ENCODE data around the gene HPS1.
A peak's percentile ranks its signal among the peaks of the same experiment; 100 is the strongest.

The HPS1 gene

DNA sequence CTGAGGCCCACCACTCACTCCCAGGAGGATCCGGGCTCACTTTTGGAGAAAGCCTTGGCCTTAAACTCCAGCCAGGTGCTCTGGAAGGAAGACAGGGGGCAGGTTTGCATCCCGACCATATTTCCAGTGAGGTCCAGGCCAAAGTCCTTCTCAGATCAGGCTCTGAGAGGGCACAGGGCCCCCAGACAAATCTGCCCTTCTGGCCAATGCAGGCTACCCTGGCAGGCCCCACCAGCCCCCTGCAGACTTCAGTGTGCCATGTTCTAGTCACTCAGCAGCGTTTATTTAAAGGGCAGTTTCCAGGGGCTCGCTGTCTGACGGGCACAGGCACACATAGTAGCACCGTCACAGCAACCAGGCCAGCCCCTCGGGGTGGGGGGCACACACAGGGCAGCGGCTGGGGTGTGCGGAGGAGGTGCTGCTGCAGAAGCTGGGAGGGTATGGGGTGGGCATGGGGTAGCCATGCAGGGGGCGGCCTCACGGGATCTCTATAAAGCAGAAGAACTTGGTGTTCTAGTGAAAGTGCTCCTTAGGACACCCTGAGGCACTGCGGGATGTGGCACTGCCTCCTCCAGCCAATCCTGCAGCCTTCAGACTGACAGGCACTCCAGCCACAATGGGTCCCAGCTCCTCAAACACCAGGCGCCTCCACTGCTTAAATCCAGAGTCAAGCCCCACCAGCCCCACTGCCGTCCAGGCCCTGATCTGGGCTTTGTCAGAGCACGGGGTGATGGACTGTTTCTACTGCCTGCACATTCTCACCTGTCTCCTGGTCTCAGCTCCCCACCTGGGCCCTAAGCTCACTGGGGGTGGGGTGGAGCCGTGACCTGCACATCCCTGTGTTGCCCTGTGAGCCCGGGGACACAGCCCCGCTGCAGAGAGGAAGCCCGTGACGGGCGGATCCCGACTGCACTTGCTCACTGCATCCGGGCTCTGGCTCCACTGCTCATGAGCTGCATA is 22.2 kb downstream of the HPS1 start:
- Histone ChIP-seq H4K91ac (ENCODE audit: low read depth, low read length, poor library complexity) (no peak overlapping the region), H3K9ac (ENCODE audit: low read depth, low read length, poor library complexity) (no peak overlapping the region), H2BK120ac (ENCODE audit: low read depth, low read length) (peak overlapping the region; percentile 68), H3K36me3 (replicated peaks in 1 of 2; ENCODE audit: control insufficient read depth in 2 of 2, insufficient read depth in 2 of 2, low read length in 2 of 2) (peaks cover 4 to 32% of the 10 kb centered on the region in 2 donors), H3K14ac (ENCODE audit: low read length) (no peak overlapping the region), H2BK12ac (ENCODE audit: low read length) (no peak overlapping the region), H3K4me1 (ENCODE audit: control insufficient read depth in 2 of 2, insufficient read depth in 1 of 2, low read depth in 1 of 2, low read length in 2 of 2) (no peaks in the 10 kb centered on the region), H3K4me3 (ENCODE audit: low read length in 2 of 2) (no peak overlapping the region), H2BK5ac (ENCODE audit: low read length) (no peak overlapping the region), H3K18ac (ENCODE audit: low read length) (peak overlapping the region; percentile 50), H3K4ac (ENCODE audit: low read length) (no peak overlapping the region), H4K8ac (ENCODE audit: low read depth, low read length) (no peak overlapping the region), H3K79me1 (ENCODE audit: low read depth, low read length) (no peaks in the 10 kb centered on the region), H3K23ac (ENCODE audit: low read depth, low read length, poor library complexity) (no peak overlapping the region), H3K4me2 (ENCODE audit: insufficient read depth, low read length, poor library complexity, severe bottlenecking) (no peak overlapping the region), H2BK15ac (ENCODE audit: low read length) (no peak overlapping the region), H2AFZ (ENCODE audit: low read length) (no peak overlapping the region), H3K9me3 (replicated peaks in 1 of 2; ENCODE audit: control insufficient read depth in 2 of 2, insufficient read depth in 1 of 2, low read depth in 1 of 2, low read length in 2 of 2) (no peaks in the 10 kb centered on the region), H2AK5ac (ENCODE audit: low read depth, low read length) (no peak overlapping the region), H3K27ac (replicated peaks; ENCODE audit: low read length) (no peak overlapping the region), H3K27me3 (ENCODE audit: control insufficient read depth in 3 of 3, insufficient read depth in 3 of 3, low read depth in 1 of 3, low read length in 3 of 3) (no peaks in the 10 kb centered on the region)
- no peak for DNase-seq (ENCODE audit: low spot score)
- WGBS, 2 donors (ENCODE audit: extremely low coverage in 2 of 2, insufficient read length in 2 of 2, insufficient replicate concordance in 1 of 2), result no CpG with 5 or more reads among the region's 23 CpGs

DNA sequence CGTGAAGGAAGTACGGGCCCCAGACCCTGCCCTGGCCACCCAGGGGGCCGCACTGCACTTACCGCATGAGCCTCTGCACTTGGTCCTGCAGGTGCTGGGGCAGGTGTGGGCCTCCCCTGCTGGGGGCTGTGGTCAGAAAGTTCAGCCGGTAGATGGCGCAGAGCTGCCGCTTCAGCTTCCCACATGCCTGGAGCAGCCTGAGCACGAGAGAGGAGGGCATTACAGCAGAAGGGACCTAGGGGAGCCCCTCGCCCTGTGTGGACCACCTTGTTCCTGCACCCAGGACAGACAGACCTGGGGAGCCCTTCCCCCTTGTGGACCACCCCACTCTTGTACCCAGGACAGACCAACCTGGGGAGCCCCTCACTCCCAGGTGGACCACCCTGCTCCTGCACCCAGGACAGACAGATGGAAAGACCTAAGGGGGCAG is 23.0 kb downstream of the HPS1 start:
- H3K23ac ChIP-seq (ENCODE audit: low read depth, low read length, poor library complexity), result peak overlapping the region; percentile 61
- no peak overlapping the region for H2BK12ac ChIP-seq (ENCODE audit: low read length)
- H3K4me3 ChIP-seq (ENCODE audit: low read length in 2 of 2), result no peak overlapping the region
- H2BK120ac ChIP-seq (ENCODE audit: low read depth, low read length), result no peak overlapping the region
- H3K4me2 ChIP-seq (ENCODE audit: insufficient read depth, low read length, poor library complexity, severe bottlenecking), result no peak overlapping the region
- no peak overlapping the region for H3K9ac ChIP-seq (ENCODE audit: low read depth, low read length, poor library complexity)
- H2BK15ac ChIP-seq (ENCODE audit: low read length), result no peak overlapping the region
- no CpG with 5 or more reads among the region's 9 CpGs for WGBS, 2 donors (ENCODE audit: extremely low coverage in 2 of 2, insufficient read length in 2 of 2, insufficient replicate concordance in 1 of 2)
- H3K27me3 ChIP-seq (ENCODE audit: control insufficient read depth in 3 of 3, insufficient read depth in 3 of 3, low read depth in 1 of 3, low read length in 3 of 3), result no peaks in the 10 kb centered on the region
- H3K9me3 ChIP-seq (replicated peaks in 1 of 2; ENCODE audit: control insufficient read depth in 2 of 2, insufficient read depth in 1 of 2, low read depth in 1 of 2, low read length in 2 of 2), result no peaks in the 10 kb centered on the region
- H4K91ac ChIP-seq (ENCODE audit: low read depth, low read length, poor library complexity), result no peak overlapping the region
- no peaks in the 10 kb centered on the region for H3K79me1 ChIP-seq (ENCODE audit: low read depth, low read length)
- H2AK5ac ChIP-seq (ENCODE audit: low read depth, low read length), result no peak overlapping the region
- H2BK5ac ChIP-seq (ENCODE audit: low read length), result no peak overlapping the region
- no peak overlapping the region for H3K18ac ChIP-seq (ENCODE audit: low read length)
- no peak overlapping the region for H3K27ac ChIP-seq (replicated peaks; ENCODE audit: low read length)
- peaks cover under 1 to 30% of the 10 kb centered on the region in 2 donors for H3K36me3 ChIP-seq (replicated peaks in 1 of 2; ENCODE audit: control insufficient read depth in 2 of 2, insufficient read depth in 2 of 2, low read length in 2 of 2)
- no peak overlapping the region for H3K14ac ChIP-seq (ENCODE audit: low read length)
- H2AFZ ChIP-seq (ENCODE audit: low read length), result no peak overlapping the region
- H4K8ac ChIP-seq (ENCODE audit: low read depth, low read length), result no peak overlapping the region
- no peak for DNase-seq (ENCODE audit: low spot score)
- no peak overlapping the region for H3K4ac ChIP-seq (ENCODE audit: low read length)
- H3K4me1 ChIP-seq (ENCODE audit: control insufficient read depth in 2 of 2, insufficient read depth in 1 of 2, low read depth in 1 of 2, low read length in 2 of 2), result no peaks in the 10 kb centered on the region

DNA sequence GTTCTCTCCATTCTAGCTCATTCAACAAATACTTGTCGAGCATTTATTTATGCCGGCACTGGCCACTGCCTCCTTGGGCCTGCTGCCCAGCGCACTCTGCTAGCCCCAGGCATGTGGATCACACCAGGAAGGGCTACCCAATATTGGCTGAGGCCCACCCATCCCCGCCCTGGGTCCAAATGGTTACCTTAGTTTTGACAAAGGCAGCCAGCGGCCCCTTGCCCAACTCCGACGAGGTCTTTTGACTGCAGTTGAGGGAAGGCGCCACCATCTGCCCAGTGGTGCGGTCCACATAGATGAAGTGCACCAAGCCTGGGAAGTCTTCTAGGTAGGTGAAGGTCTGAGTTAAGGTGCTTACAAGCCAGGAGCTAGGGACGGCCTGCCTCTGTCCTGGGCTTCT is 24.6 kb downstream of the HPS1 start:
- Histone ChIP-seq H4K91ac (ENCODE audit: low read depth, low read length, poor library complexity) (no peak overlapping the region), H2BK15ac (ENCODE audit: low read length) (no peak overlapping the region), H3K27me3 (ENCODE audit: control insufficient read depth in 3 of 3, insufficient read depth in 3 of 3, low read depth in 1 of 3, low read length in 3 of 3) (no peaks in the 10 kb centered on the region), H2BK120ac (ENCODE audit: low read depth, low read length) (no peak overlapping the region), H3K23ac (ENCODE audit: low read depth, low read length, poor library complexity) (no peak overlapping the region), H4K8ac (ENCODE audit: low read depth, low read length) (no peak overlapping the region), H2BK5ac (ENCODE audit: low read length) (no peak overlapping the region), H3K4me3 (ENCODE audit: low read length in 2 of 2) (no peak overlapping the region), H3K27ac (replicated peaks; ENCODE audit: low read length) (no peak overlapping the region), H3K4ac (ENCODE audit: low read length) (no peak overlapping the region), H2AFZ (ENCODE audit: low read length) (no peak overlapping the region), H3K36me3 (replicated peaks in 1 of 2; ENCODE audit: control insufficient read depth in 2 of 2, insufficient read depth in 2 of 2, low read length in 2 of 2) (peaks cover 4 to 24% of the 10 kb centered on the region in 2 donors), H3K4me1 (ENCODE audit: control insufficient read depth in 2 of 2, insufficient read depth in 1 of 2, low read depth in 1 of 2, low read length in 2 of 2) (no peaks in the 10 kb centered on the region), H2BK12ac (ENCODE audit: low read length) (no peak overlapping the region), H3K9me3 (replicated peaks in 1 of 2; ENCODE audit: control insufficient read depth in 2 of 2, insufficient read depth in 1 of 2, low read depth in 1 of 2, low read length in 2 of 2) (no peaks in the 10 kb centered on the region), H2AK5ac (ENCODE audit: low read depth, low read length) (no peak overlapping the region), H3K4me2 (ENCODE audit: insufficient read depth, low read length, poor library complexity, severe bottlenecking) (no peak overlapping the region), H3K18ac (ENCODE audit: low read length) (no peak overlapping the region), H3K14ac (ENCODE audit: low read length) (no peak overlapping the region), H3K9ac (ENCODE audit: low read depth, low read length, poor library complexity) (no peak overlapping the region), H3K79me1 (ENCODE audit: low read depth, low read length) (no peaks in the 10 kb centered on the region)
- DNase-seq (ENCODE audit: low spot score), result no peak
- no CpG with 5 or more reads among the region's 10 CpGs for WGBS, 2 donors (ENCODE audit: extremely low coverage in 2 of 2, insufficient read length in 2 of 2, insufficient replicate concordance in 1 of 2)

DNA sequence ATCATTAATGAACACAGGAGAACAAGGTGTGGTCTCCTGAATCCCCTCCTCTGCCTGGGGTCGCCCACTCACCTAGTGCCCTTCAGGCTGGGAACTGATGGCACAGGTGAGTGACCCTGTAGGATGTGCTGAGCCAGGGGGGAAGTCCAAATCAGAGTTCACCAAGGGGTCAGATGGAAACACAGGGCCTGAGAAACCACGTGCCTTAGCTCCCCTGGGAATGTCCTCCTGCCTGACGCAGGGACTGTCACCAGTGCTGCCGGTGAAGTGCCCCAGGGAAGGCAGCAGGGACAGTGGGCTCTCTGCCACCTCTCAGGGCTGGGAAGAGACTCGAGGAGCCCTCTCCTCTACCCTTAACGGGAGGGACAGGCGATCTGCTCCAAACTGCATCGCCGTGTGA is 25.9 kb downstream of the HPS1 start:
- no peaks in the 10 kb centered on the region for H3K27me3 ChIP-seq (ENCODE audit: control insufficient read depth in 3 of 3, insufficient read depth in 3 of 3, low read depth in 1 of 3, low read length in 3 of 3)
- H2BK12ac ChIP-seq (ENCODE audit: low read length), result no peak overlapping the region
- no peak overlapping the region for H2BK120ac ChIP-seq (ENCODE audit: low read depth, low read length)
- no peak overlapping the region for H3K18ac ChIP-seq (ENCODE audit: low read length)
- H3K27ac ChIP-seq (replicated peaks; ENCODE audit: low read length), result no peak overlapping the region
- H4K8ac ChIP-seq (ENCODE audit: low read depth, low read length), result no peak overlapping the region
- H3K23ac ChIP-seq (ENCODE audit: low read depth, low read length, poor library complexity), result no peak overlapping the region
- no peak overlapping the region for H2AK5ac ChIP-seq (ENCODE audit: low read depth, low read length)
- WGBS, 2 donors (ENCODE audit: extremely low coverage in 2 of 2, insufficient read length in 2 of 2, insufficient replicate concordance in 1 of 2), result no CpG with 5 or more reads among the region's 9 CpGs
- no peak overlapping the region for H3K4ac ChIP-seq (ENCODE audit: low read length)
- H2AFZ ChIP-seq (ENCODE audit: low read length), result no peak overlapping the region
- H3K79me1 ChIP-seq (ENCODE audit: low read depth, low read length), result no peaks in the 10 kb centered on the region
- peaks cover 4 to 19% of the 10 kb centered on the region in 2 donors for H3K36me3 ChIP-seq (replicated peaks in 1 of 2; ENCODE audit: control insufficient read depth in 2 of 2, insufficient read depth in 2 of 2, low read length in 2 of 2)
- no peak overlapping the region for H2BK5ac ChIP-seq (ENCODE audit: low read length)
- DNase-seq (ENCODE audit: low spot score), result no peak
- no peak overlapping the region for H3K4me3 ChIP-seq (ENCODE audit: low read length in 2 of 2)
- no peak overlapping the region for H4K91ac ChIP-seq (ENCODE audit: low read depth, low read length, poor library complexity)
- H3K9me3 ChIP-seq (replicated peaks in 1 of 2; ENCODE audit: control insufficient read depth in 2 of 2, insufficient read depth in 1 of 2, low read depth in 1 of 2, low read length in 2 of 2), result no peaks in the 10 kb centered on the region
- no peaks in the 10 kb centered on the region for H3K4me1 ChIP-seq (ENCODE audit: control insufficient read depth in 2 of 2, insufficient read depth in 1 of 2, low read depth in 1 of 2, low read length in 2 of 2)
- no peak overlapping the region for H2BK15ac ChIP-seq (ENCODE audit: low read length)
- H3K9ac ChIP-seq (ENCODE audit: low read depth, low read length, poor library complexity), result peak overlapping the region; percentile 63
- H3K4me2 ChIP-seq (ENCODE audit: insufficient read depth, low read length, poor library complexity, severe bottlenecking), result no peak overlapping the region
- no peak overlapping the region for H3K14ac ChIP-seq (ENCODE audit: low read length)

Measured in neuronal stem cell (in vitro differentiated cells).